ENCODE data around the gene GSAP.
"Not testable (repeated sequence)": the region's sequence is repeated elsewhere in the genome, so short reads cannot be mapped to it uniquely, and the experiment has no call there.

The GSAP gene

DNA sequence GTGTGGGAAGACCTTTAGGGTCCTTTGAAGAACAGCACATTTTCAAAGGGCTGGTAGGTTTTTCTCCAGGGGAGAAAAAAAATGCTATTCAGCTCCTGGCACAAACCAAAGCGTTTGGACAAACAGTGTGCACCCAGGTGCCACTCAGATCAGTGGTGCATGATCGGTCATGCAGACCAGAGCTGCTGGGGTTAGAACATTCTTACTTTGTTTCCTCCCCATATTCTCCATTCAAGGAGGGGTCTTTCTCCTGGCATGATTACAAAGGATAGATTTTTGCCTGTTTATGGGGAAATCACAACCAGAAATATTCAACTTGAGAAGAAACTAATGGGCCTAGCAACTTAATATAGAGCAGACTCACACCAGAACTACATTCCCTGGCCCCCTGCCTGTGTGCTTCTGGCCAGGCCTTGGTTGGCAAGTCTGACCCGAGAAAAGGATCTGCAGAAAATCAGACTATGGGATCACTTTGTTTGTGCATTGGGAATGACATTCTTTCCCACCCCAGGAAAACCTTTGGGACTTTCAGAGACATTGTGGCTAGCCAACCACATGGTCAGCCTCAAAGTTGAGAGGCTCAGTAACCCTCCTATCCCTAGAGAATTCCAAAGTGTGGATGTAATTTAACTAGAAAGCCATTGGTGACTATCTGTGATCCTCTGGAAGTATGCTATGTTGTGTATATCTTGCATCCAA is 134.2 kb downstream of the GSAP start:
- no peak for DNase-seq
- no peak for TF ChIP-seq GATA1 (IDR thresholded peaks at IDR 0.05; ENCODE audit: low read depth, low read length)
- TF ChIP-seq POLR2A (IDR thresholded peaks at IDR 0.05; ENCODE audit: low read length) = no peak

DNA sequence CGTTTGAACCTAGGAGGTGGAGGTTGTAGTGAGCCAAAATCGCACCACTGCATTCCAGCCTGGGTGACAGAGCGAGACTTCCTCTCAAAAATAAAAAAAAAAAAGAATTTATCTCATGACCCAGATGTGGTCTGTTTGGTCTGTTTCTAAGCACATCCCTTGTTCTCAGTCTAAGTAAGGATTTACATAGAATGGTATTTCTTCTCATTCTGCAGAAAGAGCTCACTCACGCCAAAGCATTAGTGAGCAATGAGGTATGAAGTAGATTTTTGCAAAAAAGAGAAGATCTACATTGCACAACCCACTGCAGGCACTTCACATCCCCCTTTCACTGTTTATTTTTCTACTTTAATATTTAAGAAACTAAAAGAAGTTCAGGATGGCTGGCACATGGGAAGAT is 140.0 kb downstream of the GSAP start:
- TF ChIP-seq GATA1 (IDR thresholded peaks at IDR 0.05; ENCODE audit: low read depth, low read length) = no peak
- no peak for TF ChIP-seq POLR2A (IDR thresholded peaks at IDR 0.05; ENCODE audit: low read length)
- no peak for DNase-seq

DNA sequence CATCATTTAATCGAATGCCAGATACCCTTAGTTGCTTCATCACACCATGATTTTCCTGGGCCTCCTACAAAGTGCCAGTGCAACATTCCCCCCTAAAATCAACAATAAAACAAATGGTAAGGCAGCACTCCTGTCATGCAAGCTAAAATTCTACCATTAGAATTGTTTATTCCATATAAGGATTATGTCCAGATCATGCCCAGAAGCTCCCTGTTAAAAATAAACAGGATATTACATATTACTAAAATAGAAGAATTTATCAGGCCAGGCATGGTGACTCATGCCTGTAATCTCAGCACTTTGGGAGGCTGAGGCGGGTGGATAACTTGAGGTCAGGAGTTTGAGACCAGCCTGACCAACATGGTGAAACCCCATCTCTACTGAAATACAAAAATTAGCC is 140.5 kb downstream of the GSAP start:
- not testable (repeated sequence) for DNase-seq

DNA sequence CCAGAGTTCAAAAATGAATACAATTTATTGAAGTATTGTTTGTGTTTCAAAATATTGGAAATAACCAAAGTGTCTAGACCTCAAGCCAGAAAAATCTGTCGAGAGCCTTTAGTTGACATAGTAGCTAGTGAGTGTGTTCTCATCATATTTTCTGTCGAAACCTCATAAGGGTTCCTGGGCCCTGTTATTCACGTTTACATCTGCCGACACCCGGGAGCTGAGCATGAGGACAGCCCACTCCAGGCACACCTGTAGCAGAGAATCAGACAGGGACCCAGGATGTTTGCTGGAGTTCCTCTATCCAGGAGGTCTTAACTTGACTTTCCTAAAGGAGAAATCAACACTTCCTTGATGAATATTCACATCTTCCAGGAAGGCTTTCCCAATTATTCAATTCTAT is 144.4 kb downstream of the GSAP start:
- DNase-seq = no peak
- TF ChIP-seq GATA1 (IDR thresholded peaks at IDR 0.05; ENCODE audit: low read depth, low read length) (no peak), POLR2A (IDR thresholded peaks at IDR 0.05; ENCODE audit: low read length) (no peak)

DNA sequence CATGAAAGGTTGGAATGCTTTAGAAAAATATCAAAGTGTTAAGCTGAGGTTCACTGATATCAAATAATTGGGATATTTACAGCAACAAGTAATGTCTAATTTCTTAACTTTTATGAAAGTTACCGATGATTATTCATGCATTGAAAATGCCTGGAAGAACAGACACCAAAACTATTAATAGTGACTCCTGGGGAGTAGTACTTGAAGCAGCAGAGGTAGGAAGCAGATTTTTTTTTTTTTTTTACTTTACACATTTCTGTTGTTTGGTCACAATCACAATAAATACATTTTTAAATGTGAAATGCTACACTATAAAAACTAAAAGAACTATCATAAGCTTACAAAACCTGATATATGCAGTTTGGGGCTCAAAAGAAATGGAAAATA is 146.1 kb downstream of the GSAP start:
- TF ChIP-seq GATA1 (IDR thresholded peaks at IDR 0.05; ENCODE audit: low read depth, low read length) = no peak
- no peak for TF ChIP-seq POLR2A (IDR thresholded peaks at IDR 0.05; ENCODE audit: low read length)

DNA sequence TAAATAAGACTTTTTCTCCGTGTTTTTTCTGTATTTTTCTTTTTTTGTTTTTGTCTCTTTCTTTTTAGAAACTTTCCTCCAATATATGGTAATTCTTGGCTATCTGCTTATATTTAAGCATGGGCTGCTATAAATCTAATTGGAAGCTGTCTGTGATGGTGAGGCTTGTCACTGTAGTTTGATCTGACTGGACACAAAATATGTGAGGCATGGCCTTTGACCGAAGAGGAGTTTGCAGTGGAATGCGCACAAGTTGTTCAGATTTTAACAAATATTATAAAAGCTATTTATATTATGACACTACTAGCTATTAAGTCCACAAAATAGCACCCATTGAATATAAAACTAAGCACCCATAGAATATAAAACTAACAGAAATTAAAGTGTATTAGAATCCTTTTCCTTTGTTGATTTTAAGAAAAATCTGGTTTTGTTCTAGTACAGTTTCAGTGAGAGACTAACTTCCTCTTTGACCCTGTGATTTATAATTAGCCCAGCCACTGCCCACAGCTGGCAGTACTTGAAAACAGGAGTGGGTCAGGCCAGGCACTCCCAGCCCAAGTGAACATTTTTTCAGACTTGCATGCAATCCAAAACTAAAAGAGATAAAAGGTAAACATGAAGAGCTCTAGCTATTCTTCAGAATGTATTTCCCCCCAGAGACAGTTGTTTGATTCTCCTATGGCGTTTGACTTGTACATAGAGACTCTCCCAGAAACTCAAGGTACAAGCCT is 146.6 kb downstream of the GSAP start:
- no peak for TF ChIP-seq POLR2A (IDR thresholded peaks at IDR 0.05; ENCODE audit: low read length)
- no peak for TF ChIP-seq GATA1 (IDR thresholded peaks at IDR 0.05; ENCODE audit: low read depth, low read length)
- no peak for DNase-seq

More for the DNA sequence above, 146.1 kb downstream of the GSAP start:
- no peak for DNase-seq

DNA sequence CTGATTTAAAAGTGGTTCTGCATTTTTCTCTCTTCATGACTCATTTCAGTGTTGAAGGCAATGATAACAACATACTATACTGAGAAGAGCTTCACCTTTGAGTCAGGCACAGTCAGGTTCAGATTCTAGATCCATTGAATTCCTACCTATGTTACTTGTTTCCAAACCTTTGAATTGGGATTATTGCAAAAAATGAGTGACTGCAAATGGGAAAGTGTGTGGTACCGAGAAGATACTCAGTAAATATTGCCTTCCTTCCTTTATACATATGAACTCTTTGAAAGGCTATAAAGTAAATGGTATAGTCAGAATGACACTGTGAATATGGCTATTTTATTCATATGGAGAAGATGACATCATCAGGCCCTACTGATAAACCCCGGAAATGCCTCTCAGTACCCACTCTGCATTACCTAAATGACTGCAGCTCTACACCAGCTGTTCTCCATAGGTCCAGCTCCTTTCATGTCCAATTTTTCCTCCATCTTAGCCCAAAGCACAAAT is 149.8 kb downstream of the GSAP start:
- DNase-seq = peak in 1 of 2 experiments; percentile 10
- no peak for TF ChIP-seq POLR2A (IDR thresholded peaks at IDR 0.05; ENCODE audit: low read length)
- TF ChIP-seq GATA1 (IDR thresholded peaks at IDR 0.05; ENCODE audit: low read depth, low read length) = no peak

DNA sequence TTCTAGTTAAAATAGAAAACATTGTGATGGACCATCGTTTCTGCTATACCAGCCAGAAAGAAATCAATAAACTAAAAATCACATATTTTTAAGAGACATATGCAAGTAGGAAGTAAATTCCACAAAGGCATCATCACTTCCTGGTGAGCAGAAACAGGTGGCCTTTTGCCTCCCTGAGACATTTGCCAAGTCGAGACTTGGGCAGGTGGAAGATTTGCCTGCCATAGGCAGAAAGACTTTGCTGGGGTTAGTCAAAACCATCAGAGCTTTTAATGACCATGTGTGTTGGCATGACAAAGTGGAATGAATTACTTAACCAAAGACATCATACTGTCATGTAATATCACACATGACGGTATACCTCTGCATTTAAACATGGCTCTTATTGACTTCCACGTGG is 150.5 kb downstream of the GSAP start:
- TF ChIP-seq GATA1 (IDR thresholded peaks at IDR 0.05; ENCODE audit: low read depth, low read length) (no peak), POLR2A (IDR thresholded peaks at IDR 0.05; ENCODE audit: low read length) (no peak)
- DNase-seq = no peak

DNA sequence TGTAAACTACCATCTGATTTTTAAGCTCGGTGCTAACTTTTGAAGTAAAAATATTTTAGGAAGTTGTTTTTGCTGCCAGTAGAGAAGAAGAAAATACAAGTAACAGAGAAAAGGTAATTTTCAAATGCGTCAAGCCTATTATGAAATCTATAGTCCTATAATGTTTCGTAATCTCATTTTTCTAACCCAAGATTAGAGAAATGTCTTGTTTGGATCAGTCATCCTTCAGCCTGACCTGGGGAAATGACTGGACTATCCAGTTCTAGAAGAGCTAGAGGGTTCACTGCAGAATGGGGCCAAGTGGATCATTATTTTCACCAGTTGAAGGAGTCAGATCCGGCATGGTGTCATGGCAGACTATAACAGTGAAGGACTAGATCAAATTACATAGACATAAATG is 153.8 kb downstream of the GSAP start:
- TF ChIP-seq POLR2A (IDR thresholded peaks at IDR 0.05; ENCODE audit: low read length) (no peak), GATA1 (IDR thresholded peaks at IDR 0.05; ENCODE audit: low read depth, low read length) (no peak)
- DNase-seq = no peak
